Ovary (tissue), 3 donors: ENCODE results near the gene GNB5.

Experiments used
- CTCF ChIP-seq, 3 donors: fragments of 450-650 bp in 2 of 3; fragments of 200-600 bp in 1 of 3; IDR thresholded peaks; one replicate each; pipeline versions ENCODE4 v1.5.1 to v1.8.0; 2016 to 2022; ENCODE audit warnings: antibody characterized with exemption in 3 of 3, mild to moderate bottlenecking in 1 of 3
- POLR2A ChIP-seq: fragments of 450-650 bp; IDR thresholded peaks from one replicate; pipeline ENCODE4 v1.6.1; 2017; ENCODE audit warnings: antibody characterized with exemption, mild to moderate bottlenecking, moderate library complexity
- donor health status: DM: no; HTN: no; CAD: no.

GRCh38 chr15:52098323-52098722 is 92.9 kb downstream of the GNB5 start:
- no peak for TF ChIP-seq CTCF (IDR thresholded peaks at IDR 0.05)
- no peak for TF ChIP-seq POLR2A
